ENCODE data around the gene SMOC2. TPM values are rescaled to one million over a fixed set of nuclear protein-coding genes. Genes with fewer than 3 reads are reported as not detected.

The SMOC2 gene
- total RNA-seq, 3 donors from 2014 or later = 11.4 to 40.4 (median 18.8) TPM

DNA sequence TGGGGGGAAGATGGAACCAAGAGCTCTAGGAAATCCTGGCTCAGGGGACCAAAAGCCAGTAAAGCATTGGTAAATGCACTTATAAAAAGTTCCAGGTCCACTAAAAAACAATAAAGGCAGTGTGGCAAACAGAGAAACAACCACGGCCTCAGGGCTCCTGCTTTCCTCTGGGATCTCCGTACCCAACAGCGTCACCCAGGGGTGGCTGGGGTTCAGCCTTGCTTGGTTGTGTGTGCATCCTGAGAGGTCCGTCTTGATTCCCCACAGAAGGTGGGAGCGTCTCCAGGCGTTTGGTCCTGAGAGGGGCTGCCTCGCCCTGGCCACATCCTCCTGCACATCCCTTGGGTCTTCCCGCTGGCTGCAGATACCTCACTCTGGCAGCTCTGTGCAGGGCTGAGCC, 60.6 kb downstream of the SMOC2 start:
- H3K4me1 ChIP-seq (ENCODE audit: low read depth) = no peaks in the 10 kb centered on the region
- no peaks in the 10 kb centered on the region for H3K9me3 ChIP-seq
- no peak overlapping the region for H3K4me3 ChIP-seq
- no peak for DNase-seq
- H3K36me3 ChIP-seq (ENCODE audit: low read depth) = no peaks in the 10 kb centered on the region
- ATAC-seq = no peak
- TF ChIP-seq, protein P1, sequence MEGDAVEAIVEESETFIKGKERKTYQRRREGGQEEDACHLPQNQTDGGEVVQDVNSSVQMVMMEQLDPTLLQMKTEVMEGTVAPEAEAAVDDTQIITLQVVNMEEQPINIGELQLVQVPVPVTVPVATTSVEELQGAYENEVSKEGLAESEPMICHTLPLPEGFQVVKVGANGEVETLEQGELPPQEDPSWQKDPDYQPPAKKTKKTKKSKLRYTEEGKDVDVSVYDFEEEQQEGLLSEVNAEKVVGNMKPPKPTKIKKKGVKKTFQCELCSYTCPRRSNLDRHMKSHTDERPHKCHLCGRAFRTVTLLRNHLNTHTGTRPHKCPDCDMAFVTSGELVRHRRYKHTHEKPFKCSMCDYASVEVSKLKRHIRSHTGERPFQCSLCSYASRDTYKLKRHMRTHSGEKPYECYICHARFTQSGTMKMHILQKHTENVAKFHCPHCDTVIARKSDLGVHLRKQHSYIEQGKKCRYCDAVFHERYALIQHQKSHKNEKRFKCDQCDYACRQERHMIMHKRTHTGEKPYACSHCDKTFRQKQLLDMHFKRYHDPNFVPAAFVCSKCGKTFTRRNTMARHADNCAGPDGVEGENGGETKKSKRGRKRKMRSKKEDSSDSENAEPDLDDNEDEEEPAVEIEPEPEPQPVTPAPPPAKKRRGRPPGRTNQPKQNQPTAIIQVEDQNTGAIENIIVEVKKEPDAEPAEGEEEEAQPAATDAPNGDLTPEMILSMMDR (IDR thresholded peaks at IDR 0.05) = no peak
- intact Hi-C loops (cut with DNase I, micrococcal nuclease) = no loop called here

DNA sequence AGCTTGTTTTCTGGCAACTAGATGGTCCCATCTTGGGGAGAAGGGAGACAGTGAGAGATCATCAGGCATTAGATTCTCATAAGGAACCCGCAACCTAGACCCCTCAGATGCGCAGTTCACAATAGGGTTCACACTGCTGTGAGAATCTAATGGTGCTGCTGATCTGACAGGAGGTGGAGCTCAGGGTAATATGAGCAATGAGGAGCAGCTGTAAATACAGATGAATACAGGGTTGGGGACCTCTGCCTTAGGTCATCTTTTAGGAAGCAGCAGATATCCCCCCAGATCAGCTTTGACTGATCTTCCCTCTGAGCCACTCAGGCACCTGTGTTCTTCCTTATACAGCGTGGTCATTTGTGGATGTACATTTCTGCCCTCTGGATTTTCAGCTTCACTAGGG, 63.4 kb downstream of the SMOC2 start:
- intact Hi-C loops (cut with DNase I, micrococcal nuclease) = no loop called here
- ATAC-seq = no peak
- TF ChIP-seq, protein P1 (IDR thresholded peaks at IDR 0.05) = no peak

DNA sequence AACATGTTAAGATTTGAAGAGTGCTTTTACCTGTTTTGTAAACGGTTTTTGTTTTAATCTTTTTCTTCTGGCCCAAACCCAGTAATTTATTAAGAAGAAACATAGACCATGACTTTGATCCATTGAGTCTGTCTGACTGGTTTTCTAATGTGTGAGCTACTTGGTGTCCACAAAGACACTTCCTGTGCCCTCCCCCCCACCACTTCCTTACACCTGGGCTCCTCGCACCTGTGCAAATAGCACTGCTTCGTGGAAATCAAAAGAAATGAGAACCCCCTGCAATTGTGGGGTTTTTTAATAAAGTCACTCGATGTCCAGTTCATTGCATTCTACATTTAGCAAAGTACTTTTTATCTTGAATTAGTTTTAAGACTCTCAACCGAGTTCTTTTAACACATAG, 65.5 kb downstream of the SMOC2 start:
- intact Hi-C loops (cut with DNase I, micrococcal nuclease) = no loop called here
- DNase-seq (no peak), ATAC-seq (peak; percentile 32)
- no peak overlapping the region for H3K4me3 ChIP-seq
- H3K9me3 ChIP-seq = no peaks in the 10 kb centered on the region
- H3K36me3 ChIP-seq (ENCODE audit: low read depth) = no peaks in the 10 kb centered on the region
- TF ChIP-seq, protein P1 (IDR thresholded peaks at IDR 0.05) = no peak
- no peaks in the 10 kb centered on the region for H3K4me1 ChIP-seq (ENCODE audit: low read depth)

More for the DNA sequence above, 63.4 kb downstream of the SMOC2 start:
- no peak for DNase-seq
- Histone ChIP-seq H3K4me1 (ENCODE audit: low read depth) (no peaks in the 10 kb centered on the region), H3K4me3 (no peak overlapping the region), H3K9me3 (no peaks in the 10 kb centered on the region), H3K36me3 (ENCODE audit: low read depth) (no peaks in the 10 kb centered on the region)

DNA sequence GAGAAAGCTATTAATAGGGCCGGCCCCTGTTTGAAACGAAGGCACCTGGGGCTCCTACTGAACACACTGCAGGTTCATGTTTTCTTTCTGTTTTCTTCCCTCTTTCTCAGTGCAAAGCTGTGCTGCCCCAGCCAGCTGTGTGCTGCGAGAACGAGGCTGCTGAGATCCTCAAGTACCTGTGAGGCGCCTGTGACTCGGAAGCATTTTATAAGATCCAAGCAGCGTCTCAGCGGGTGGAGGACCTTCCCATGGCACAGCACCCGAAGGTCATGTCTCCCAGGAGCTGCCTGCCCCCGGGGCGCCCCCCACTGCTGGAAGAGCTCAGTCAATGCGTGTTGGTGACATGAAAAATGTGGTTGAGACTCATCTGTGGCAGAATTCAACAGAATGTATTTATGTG, 66.3 kb downstream of the SMOC2 start:
- no peak for DNase-seq
- Histone ChIP-seq H3K4me1 (ENCODE audit: low read depth) (no peaks in the 10 kb centered on the region), H3K36me3 (ENCODE audit: low read depth) (no peaks in the 10 kb centered on the region), H3K9me3 (no peaks in the 10 kb centered on the region), H3K4me3 (no peak overlapping the region)
- ATAC-seq = no peak
- TF ChIP-seq, protein P1 (IDR thresholded peaks at IDR 0.05) = no peak
- intact Hi-C loops (cut with DNase I, micrococcal nuclease) = no loop called here

DNA sequence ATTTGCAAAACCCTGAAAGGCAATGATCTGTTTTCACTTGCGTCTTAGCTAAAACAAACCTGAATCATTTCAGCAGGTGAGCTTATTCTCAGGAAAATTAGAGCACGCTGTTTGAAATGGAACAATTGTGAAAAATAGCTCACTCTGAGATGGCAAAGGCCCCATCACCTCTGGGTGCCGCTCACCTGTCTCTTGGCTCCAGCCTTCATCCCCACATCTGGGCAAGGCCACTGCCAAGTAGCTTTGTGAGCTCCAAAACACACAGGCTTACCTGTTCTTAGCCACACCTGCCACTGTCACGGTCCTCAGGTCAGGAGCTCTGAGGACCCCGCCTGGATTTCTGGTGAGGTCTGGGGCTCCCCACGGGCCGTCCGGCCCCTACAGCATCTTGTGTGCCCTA, 66.7 kb downstream of the SMOC2 start:
- H3K36me3 ChIP-seq (ENCODE audit: low read depth) = no peaks in the 10 kb centered on the region
- H3K9me3 ChIP-seq = no peaks in the 10 kb centered on the region
- ATAC-seq = no peak
- H3K4me1 ChIP-seq (ENCODE audit: low read depth) = no peaks in the 10 kb centered on the region
- TF ChIP-seq, protein P1 (IDR thresholded peaks at IDR 0.05) = no peak
- H3K4me3 ChIP-seq = no peak overlapping the region
- intact Hi-C loops (cut with DNase I, micrococcal nuclease) = no loop called here
- no peak for DNase-seq

DNA sequence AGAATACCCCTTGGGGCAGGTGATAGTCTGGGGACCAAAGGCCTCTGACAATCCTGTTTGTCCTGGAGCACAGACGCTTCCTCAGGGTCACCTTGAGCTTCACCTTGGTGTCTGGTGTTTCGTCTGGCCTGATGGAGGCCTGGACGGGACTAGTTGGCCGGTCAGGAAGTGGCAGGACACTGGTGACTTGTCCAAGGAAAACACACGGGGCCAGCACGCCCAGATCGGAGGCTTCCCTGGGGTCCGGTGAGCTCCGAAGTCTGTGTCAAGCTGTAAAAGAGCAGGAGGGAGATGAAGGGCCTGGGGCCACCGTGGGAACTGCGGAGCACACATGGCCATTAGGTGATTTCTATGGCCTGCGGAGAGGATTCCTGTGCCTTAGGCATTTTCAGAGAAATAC, 67.9 kb downstream of the SMOC2 start:
- Histone ChIP-seq H3K36me3 (ENCODE audit: low read depth) (no peaks in the 10 kb centered on the region), H3K4me3 (no peak overlapping the region), H3K9me3 (no peaks in the 10 kb centered on the region), H3K4me1 (ENCODE audit: low read depth) (no peaks in the 10 kb centered on the region)
- ATAC-seq (no peak), DNase-seq (no peak)
- TF ChIP-seq, protein P1 (IDR thresholded peaks at IDR 0.05) = no peak
- intact Hi-C loops (cut with DNase I, micrococcal nuclease) = no loop called here

Data from mucosa of descending colon (tissue), 3 donors.